ENCODE results near the gene EDARADD. TPM values are rescaled to one million over a fixed set of nuclear protein-coding genes. Genes with fewer than 3 reads are reported as not detected.

The EDARADD gene
- total RNA-seq (ENCODE audit: low replicate concordance), result 1.4 and 1.7 TPM in 2 replicates

DNA sequence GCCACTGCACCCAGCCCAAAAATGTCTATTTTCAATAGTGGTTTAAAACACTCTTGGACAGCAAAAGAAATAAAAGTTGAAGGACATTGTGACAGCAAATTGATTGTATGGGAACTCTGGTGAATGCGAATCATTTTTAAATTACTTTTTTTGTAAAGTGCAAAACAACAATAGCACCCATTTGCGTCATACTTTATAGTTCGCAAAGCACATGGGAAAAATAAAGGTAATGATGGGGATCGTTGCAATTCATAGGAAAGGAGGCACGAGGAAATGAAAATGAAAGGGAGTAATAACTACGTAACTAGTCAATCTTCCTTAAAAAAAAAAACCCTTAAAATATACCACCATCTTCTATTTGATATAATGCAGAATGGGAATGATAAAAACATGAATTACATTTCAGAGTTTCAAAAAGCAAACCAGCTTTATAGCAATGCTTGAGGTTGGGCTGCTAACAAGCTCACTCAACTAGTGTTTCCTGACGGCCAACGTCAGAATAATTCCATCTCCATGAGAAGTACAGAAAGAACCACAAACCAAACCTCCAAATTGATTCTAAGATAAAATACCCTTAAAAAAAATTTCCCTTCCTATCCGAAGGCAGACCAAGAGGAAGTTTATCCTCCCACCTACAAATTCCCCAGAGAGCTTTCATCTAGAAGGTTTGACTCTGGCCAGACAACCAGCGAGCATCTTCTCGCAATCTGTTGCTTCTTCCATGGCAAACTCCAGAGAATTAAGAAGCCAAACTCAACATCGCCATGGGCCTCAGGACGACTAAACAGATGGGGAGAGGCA, at the start of gene EDARADD:
TSS of gene EDARADD (plus strand) at position 606 of the 801 bp plus-strand sequence. CDS start at position 765, 159 bp downstream.
- Histone ChIP-seq H4K20me1 (ENCODE audit: low read depth) (no peaks in the 10 kb centered on the region), H3K4me1 (peaks cover 5% of the 10 kb centered on the region), H3K27ac (no peak within 1 kb of the TSS), H3K36me3 (no peaks in the 10 kb centered on the region), H3K9me3 (ENCODE audit: low read depth) (no peaks in the 10 kb centered on the region), H3K4me2 (peak within 1 kb of the TSS; percentile 87), H3F3A (ENCODE audit: low read depth) (no peaks in the 10 kb centered on the region), H3K79me2 (ENCODE audit: low read depth) (no peaks in the 10 kb centered on the region), H3K4me3 (peak within 1 kb of the TSS; percentile 78), H3K27me3 (peaks cover 50% of the 10 kb centered on the region), H3K9ac (no peak within 1 kb of the TSS), H2AFZ (replicated peaks) (peak within 1 kb of the TSS; percentile 98)
- peaks cover 19% of the 10 kb centered on the region for H3K4me1 Mint-ChIP-seq
- no peaks in the 10 kb centered on the region for H3K9me3 Mint-ChIP-seq
- peak within 1 kb of the TSS; percentile 90 for H3K4me3 Mint-ChIP-seq
- no peak for DNase-seq (ENCODE audit: low spot score)
- H3K36me3 Mint-ChIP-seq, result no peaks in the 10 kb centered on the region
- no peak within 1 kb of the TSS for H3K27ac Mint-ChIP-seq
- TF ChIP-seq EZH2phosphoT487 (IDR thresholded peaks at IDR 0.05), result no peak
- TF ChIP-seq CTCF (IDR thresholded peaks at IDR 0.05), result no peak
- no peak for TF ChIP-seq EZH2 (IDR thresholded peaks at IDR 0.05)
- peaks cover 17% of the 10 kb centered on the region for H3K27me3 Mint-ChIP-seq (ENCODE audit: insufficient read depth, low read depth)

DNA sequence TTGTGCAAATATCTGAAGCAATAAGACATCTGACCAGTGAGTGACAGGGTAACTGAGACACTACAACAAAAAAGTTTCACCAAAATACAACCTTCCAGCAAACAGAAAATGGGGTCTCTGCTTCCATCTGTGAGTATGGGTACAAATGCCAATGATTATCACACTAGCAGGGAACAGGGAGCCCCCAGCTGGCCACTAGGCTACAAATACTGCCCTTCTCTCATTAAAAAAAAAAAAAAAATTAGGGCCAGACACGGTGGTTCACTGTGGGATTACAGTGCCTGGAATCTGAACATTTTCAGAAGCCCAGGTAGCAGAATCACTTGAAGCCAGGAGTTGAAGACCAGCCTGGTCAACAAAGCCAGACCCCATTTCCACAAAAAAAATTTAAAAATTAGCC, 48.4 kb upstream of the EDARADD start:
- H3K4me1 Mint-ChIP-seq, result peaks cover 2% of the 10 kb centered on the region
- Histone ChIP-seq H3K4me3 (no peak overlapping the region), H3F3A (ENCODE audit: low read depth) (no peaks in the 10 kb centered on the region), H3K79me2 (ENCODE audit: low read depth) (no peaks in the 10 kb centered on the region), H3K4me2 (no peak overlapping the region), H3K36me3 (no peaks in the 10 kb centered on the region), H3K9me3 (ENCODE audit: low read depth) (no peaks in the 10 kb centered on the region), H3K4me1 (no peaks in the 10 kb centered on the region), H2AFZ (replicated peaks) (no peak overlapping the region), H4K20me1 (ENCODE audit: low read depth) (no peaks in the 10 kb centered on the region), H3K9ac (no peak overlapping the region), H3K27ac (no peak overlapping the region), H3K27me3 (no peaks in the 10 kb centered on the region)
- TF ChIP-seq EZH2phosphoT487 (IDR thresholded peaks at IDR 0.05), result no peak
- TF ChIP-seq EZH2 (IDR thresholded peaks at IDR 0.05), result no peak
- TF ChIP-seq CTCF (IDR thresholded peaks at IDR 0.05), result peak; percentile 49
- no peak overlapping the region for H3K27ac Mint-ChIP-seq
- no peaks in the 10 kb centered on the region for H3K36me3 Mint-ChIP-seq
- H3K27me3 Mint-ChIP-seq (ENCODE audit: insufficient read depth, low read depth), result peaks cover 4% of the 10 kb centered on the region
- DNase-seq (ENCODE audit: low spot score), result peak; percentile 52
- no peak overlapping the region for H3K4me3 Mint-ChIP-seq
- H3K9me3 Mint-ChIP-seq, result no peaks in the 10 kb centered on the region

GRCh38 chr1:236348071-236348470, 46.0 kb upstream of the EDARADD start:
- H3K4me3 Mint-ChIP-seq, result no peak overlapping the region
- Histone ChIP-seq H3K4me1 (no peaks in the 10 kb centered on the region), H3K27ac (no peak overlapping the region), H3F3A (ENCODE audit: low read depth) (no peaks in the 10 kb centered on the region), H4K20me1 (ENCODE audit: low read depth) (no peaks in the 10 kb centered on the region), H3K36me3 (no peaks in the 10 kb centered on the region), H3K4me2 (no peak overlapping the region), H3K9ac (no peak overlapping the region), H3K79me2 (ENCODE audit: low read depth) (no peaks in the 10 kb centered on the region), H2AFZ (replicated peaks) (no peak overlapping the region), H3K27me3 (no peaks in the 10 kb centered on the region), H3K4me3 (no peak overlapping the region), H3K9me3 (ENCODE audit: low read depth) (no peaks in the 10 kb centered on the region)
- H3K4me1 Mint-ChIP-seq, result peaks cover 2% of the 10 kb centered on the region
- no peaks in the 10 kb centered on the region for H3K36me3 Mint-ChIP-seq
- no peak overlapping the region for H3K27ac Mint-ChIP-seq
- peaks cover 2% of the 10 kb centered on the region for H3K27me3 Mint-ChIP-seq (ENCODE audit: insufficient read depth, low read depth)
- TF ChIP-seq EZH2phosphoT487 (IDR thresholded peaks at IDR 0.05), result no peak
- TF ChIP-seq EZH2 (IDR thresholded peaks at IDR 0.05), result no peak
- no peak for TF ChIP-seq CTCF (IDR thresholded peaks at IDR 0.05)
- H3K9me3 Mint-ChIP-seq, result no peaks in the 10 kb centered on the region
- no peak for DNase-seq (ENCODE audit: low spot score)

All from neural progenitor cell (in vitro differentiated cells).